Lung (tissue), 12 donors: ENCODE data around the gene ILF3. TPM values are rescaled to one million over a fixed set of nuclear protein-coding genes. Genes with fewer than 3 reads are reported as not detected.

ENCODE experiments used
- ATAC-seq: fragments of 200-7000 bp; cut with Tn5 transposase; one replicate; pipeline ENCODE4 v1.9.1; 2020; ENCODE audit warnings: moderate number of reproducible peaks; ENCODE audit not compliant: insufficient read depth, low FRiP score
- DNase-seq, 3 donors: peaks; one replicate each; pipeline ENCODE4 v3.0.0-alpha.2; 2013 to 2017
- H3K27ac ChIP-seq, 2 donors: one replicate each; pipeline ENCODE4 v1.5.1; 2013; ENCODE audit warnings: mild to moderate bottlenecking in 2 of 2, moderate library complexity in 2 of 2, control low read depth in 1 of 2, inconsistent platforms in 1 of 2, low read depth in 1 of 2, low read length in 1 of 2
- H3K27me3 ChIP-seq, 3 donors: one replicate each; pipeline ENCODE4 v1.5.1; 2013; ENCODE audit warnings: low read length in 2 of 3; ENCODE audit not compliant: control insufficient read depth in 3 of 3, insufficient read depth in 3 of 3
- H3K36me3 ChIP-seq, 4 donors: one replicate each; pipeline ENCODE4 v1.5.1; 2013; ENCODE audit warnings: low read length in 4 of 4, mild to moderate bottlenecking in 1 of 4, moderate library complexity in 1 of 4; ENCODE audit not compliant: control insufficient read depth in 4 of 4, insufficient read depth in 4 of 4
- H3K4me1 ChIP-seq, 5 donors: one replicate each; pipeline ENCODE4 v1.5.1; 2013; ENCODE audit warnings: low read length in 5 of 5, mild to moderate bottlenecking in 2 of 5, moderate library complexity in 1 of 5; ENCODE audit not compliant: control insufficient read depth in 5 of 5, insufficient read depth in 5 of 5
- H3K4me3 ChIP-seq: one replicate; pipeline ENCODE4 v1.5.1; 2013; ENCODE audit warnings: mild to moderate bottlenecking, control low read depth, moderate library complexity
- H3K9ac ChIP-seq, 2 donors: one replicate each; pipeline ENCODE4 v1.5.1; 2013; ENCODE audit warnings: low read length in 2 of 2, control low read depth in 1 of 2; ENCODE audit not compliant: insufficient read depth in 1 of 2
- H3K9me3 ChIP-seq, 4 donors: one replicate each; pipeline ENCODE4 v1.5.1; 2013; ENCODE audit warnings: low read length in 3 of 4, mild to moderate bottlenecking in 1 of 4, moderate library complexity in 1 of 4; ENCODE audit not compliant: control insufficient read depth in 4 of 4, insufficient read depth in 3 of 4
- CTCF ChIP-seq: IDR thresholded peaks from 2 replicates; pipeline ENCODE4 v1.5.1; 2012; ENCODE audit warnings: mild to moderate bottlenecking; ENCODE audit errors: control extremely low read depth, extremely low read depth
- WGBS, 2 donors: extraction: QIAGEN DNeasy Blood & Tissue Kit; methylation state at CpG; one replicate each; pipeline ENCODE4 v1.1.7; 2013; 5-methylcytosine and 5-hydroxymethylcytosine counted together
- polyA plus RNA-seq, 2 donors: library from polyadenylated mRNA; stranded (reverse); fragments of 200-250 nt; gene quantifications; one replicate each; pipeline ENCODE4 v1.2.1, GENCODE V29; 2013
- total RNA-seq, 2 donors: library from RNA; depleted of rRNA in 1 of 2; stranded (reverse); fragments of >200 nt in 1 of 2; gene quantifications; one replicate each; pipeline ENCODE4 v1.2.1, GENCODE V29; 2014 to 2021
- donor health status: control.
- donor health status: control.
- donor health status: Bipolar disorder and iron deficiency.
- donor health status: healthy.
- donor health status: DM: yes; HTN: yes; CAD: no.

Gene ILF3
- total and polyA plus RNA-seq, 4 donors = 105 to 225 (median 131) TPM

GRCh38 chr19:10701955-10702525 is 47.9 kb downstream of the ILF3 start:
- TF ChIP-seq CTCF = no peak
- 7 to 13% methylated on average over 24 of the region's 24 CpGs for WGBS, 2 donors
- peak overlapping the region; percentile 47 to 61 for H3K27ac ChIP-seq
- no peak for ATAC-seq
- H3K9me3 ChIP-seq = no peaks in the 10 kb centered on the region
- peaks cover 0 to 6% (median 0%) of the 10 kb centered on the region in 4 donors for H3K36me3 ChIP-seq
- H3K4me1 ChIP-seq = peaks cover 0 to 9% (median 4%) of the 10 kb centered on the region in 5 donors
- H3K4me3 ChIP-seq = peak overlapping the region; percentile 77
- H3K9ac ChIP-seq = peak overlapping the region in 1 of 2 donors; percentile 35
- peak in 2 of 3 donors; percentile 24 to 41 for DNase-seq
- no peaks in the 10 kb centered on the region for H3K27me3 ChIP-seq

GRCh38 chr19:10706990-10707389 is 52.8 kb downstream of the ILF3 start:
- no peaks in the 10 kb centered on the region for H3K27me3 ChIP-seq
- 79 to 81% methylated on average over 12 of the region's 12 CpGs for WGBS, 2 donors
- H3K9ac ChIP-seq = no peak overlapping the region
- TF ChIP-seq CTCF = no peak
- DNase-seq = no peak
- H3K27ac ChIP-seq = no peak overlapping the region
- H3K4me3 ChIP-seq = no peak overlapping the region
- no peaks in the 10 kb centered on the region for H3K9me3 ChIP-seq
- peaks cover 0 to 6% (median 2%) of the 10 kb centered on the region in 5 donors for H3K4me1 ChIP-seq
- ATAC-seq = no peak
- H3K36me3 ChIP-seq = peaks cover 0 to 15% (median 8%) of the 10 kb centered on the region in 4 donors

DNA sequence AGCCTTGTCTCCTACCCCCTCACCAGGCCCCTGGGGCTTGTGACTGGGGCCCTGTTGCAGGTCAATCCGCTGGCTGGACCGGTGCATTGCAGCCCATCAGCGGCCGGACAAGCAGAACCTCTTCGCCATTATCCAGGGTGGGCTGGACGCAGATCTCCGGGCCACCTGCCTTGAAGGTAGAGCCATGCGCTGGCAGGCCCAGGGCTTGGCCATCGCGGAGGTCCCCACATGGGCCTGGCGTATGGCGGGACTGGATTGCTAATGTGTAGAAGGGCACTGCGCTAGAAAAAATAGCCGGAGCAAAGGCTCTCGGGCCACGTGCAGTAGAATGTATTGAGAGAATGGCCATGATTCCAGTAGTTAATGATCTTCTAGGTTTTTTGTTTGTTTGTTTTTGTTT is 53.3 kb downstream of the ILF3 start:
- Histone ChIP-seq H3K4me3 (no peak overlapping the region), H3K9me3 (no peaks in the 10 kb centered on the region), H3K9ac (no peak overlapping the region), H3K4me1 (peaks cover 0 to 6% (median 0%) of the 10 kb centered on the region in 5 donors), H3K27ac (no peak overlapping the region), H3K27me3 (no peaks in the 10 kb centered on the region), H3K36me3 (peaks cover 0 to 15% (median 8%) of the 10 kb centered on the region in 4 donors)
- DNase-seq = no peak
- 97% methylated on average over 16 of the region's 16 CpGs for whole genome bisulfite sequencing, 2 donors
- ATAC-seq = no peak
- TF ChIP-seq CTCF = no peak

DNA sequence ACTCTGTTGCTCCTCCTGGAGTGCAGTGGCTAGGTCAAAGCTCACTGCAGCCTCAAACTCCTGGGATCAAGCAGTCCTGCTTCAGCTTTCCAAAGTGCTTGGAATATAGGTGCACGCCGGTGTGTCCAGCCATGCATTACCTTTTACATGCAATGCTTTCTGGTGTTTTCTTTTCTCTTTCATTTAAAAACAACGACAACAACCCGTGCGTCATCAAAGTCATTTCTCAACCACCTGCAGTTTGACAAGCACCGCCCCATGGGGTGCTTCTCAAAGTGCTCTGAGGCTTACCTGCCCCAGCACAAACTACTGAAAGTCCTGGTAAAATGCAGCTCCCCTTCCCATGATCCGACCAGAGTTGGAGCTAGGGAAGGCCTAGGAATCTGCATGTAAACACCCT is 54.1 kb downstream of the ILF3 start:
- Histone ChIP-seq H3K27ac (no peak overlapping the region), H3K9me3 (no peaks in the 10 kb centered on the region), H3K27me3 (no peaks in the 10 kb centered on the region), H3K36me3 (peaks cover 2 to 17% (median 11%) of the 10 kb centered on the region in 4 donors), H3K4me1 (peaks cover 0 to 6% (median 0%) of the 10 kb centered on the region in 5 donors), H3K4me3 (no peak overlapping the region), H3K9ac (no peak overlapping the region)
- no peak for ATAC-seq
- WGBS, 2 donors = 92 to 95% methylated on average over 7 of the region's 7 CpGs
- TF ChIP-seq CTCF = no peak
- no peak for DNase-seq
